Transverse colon (tissue), 4 donors: ENCODE results near the gene RCAN1. TPM values are rescaled to one million over a fixed set of nuclear protein-coding genes. Genes with fewer than 3 reads are reported as not detected.

Experiments used
- DNase-seq: peaks from one replicate; pipeline ENCODE4 v3.0.0-alpha.2; 2019
- H3K27ac ChIP-seq, 4 donors: fragments of 200-600 bp; sonication (generic); 2 replicates each; pipeline ENCODE4 v1.5.1; 2016 to 2018; ENCODE audit warnings: inconsistent platforms in 4 of 4
- H3K27me3 ChIP-seq: fragments of 200-600 bp; sonication (generic); 2 replicates; pipeline ENCODE4 v1.5.1; 2017; ENCODE audit warnings: inconsistent platforms
- H3K36me3 ChIP-seq, 4 donors: fragments of 200-600 bp; sonication (generic); 2 replicates each; pipeline ENCODE4 v1.5.1; 2017 to 2019; ENCODE audit warnings: inconsistent platforms in 4 of 4
- H3K4me1 ChIP-seq, 4 donors: fragments of 200-600 bp; sonication (generic); 2 replicates each; pipeline ENCODE4 v1.5.1; 2017 to 2020; ENCODE audit warnings: inconsistent platforms in 4 of 4
- H3K4me3 ChIP-seq, 4 donors: fragments of 200-600 bp; sonication (generic); 1 replicate in 1 of 4; 2 replicates in 3 of 4; pipeline versions ENCODE4 v1.5.1 to v1.6.1; 2017 to 2019; ENCODE audit warnings: inconsistent platforms in 4 of 4
- H3K9me3 ChIP-seq, 2 donors: fragments of 200-600 bp; sonication (generic); 2 replicates each; pipeline ENCODE4 v1.5.1; 2017 to 2019; ENCODE audit warnings: inconsistent platforms in 2 of 2
- EP300 ChIP-seq: sonication (generic); formaldehyde crosslinking; IDR thresholded peaks from one replicate; pipeline ENCODE4 v1.6.1; 2017; ENCODE audit warnings: antibody characterized with exemption, low read depth
- POLR2A ChIP-seq: fragments of 450-650 bp; IDR thresholded peaks from one replicate; pipeline ENCODE4 v1.6.1; 2016; ENCODE audit warnings: antibody characterized with exemption, mild to moderate bottlenecking, moderate library complexity
- POLR2AphosphoS5 ChIP-seq, 3 donors: sonication (generic); formaldehyde crosslinking; IDR thresholded peaks; one replicate each; pipeline ENCODE4 v1.6.1; 2016; ENCODE audit warnings: antibody characterized with exemption in 3 of 3
- WGBS, 2 donors: methylation state at CpG; one replicate each; pipeline ENCODE4 v1.1.5; 2018; ENCODE audit warnings: low coverage in 1 of 2; 5-methylcytosine and 5-hydroxymethylcytosine counted together
- in situ Hi-C, 4 donors: fragments of 200-750 bp; cut with MboI; loops; one replicate each; pipeline versions ENCODE4 v1.15.0 to v1.15.1; 2017; ENCODE audit warnings: low sequenced_read_pairs in 3 of 4, low pct_ligation_motif_present in 1 of 4, low pct_unique_long_range_greater_than_20kb in 1 of 4
- intact Hi-C: fragments of 100-400 bp; cut with DNase I; formaldehyde crosslinking; loops from one replicate; pipeline ENCODE4 v1.15.1; 2023; ENCODE audit warnings: low total_unique reads
- total RNA-seq, 4 donors: library from RNA; depleted of rRNA; stranded (reverse); fragments of >200 nt; gene quantifications; one replicate each; pipeline ENCODE4 v1.1.0, GENCODE V29; 2016
- TF ChIP-seq, protein P1 (sequence below), 5 experiments: fragments of 200-600 bp in 3 of 5; fragments of 450-650 bp in 2 of 5; sonication (generic) in 3 of 5; IDR thresholded peaks; 1 replicate in 2 of 5; 2 replicates in 3 of 5; pipeline ENCODE4 v1.5.1; 2016 to 2017; ENCODE audit warnings: antibody characterized with exemption in 5 of 5, inconsistent platforms in 3 of 5, mild to moderate bottlenecking in 2 of 5, moderate library complexity in 1 of 5

Gene RCAN1
- total RNA-seq, 4 donors from 2014 or later, result 39.5 to 68.8 (median 57.8) TPM

GRCh38 chr21:34513129-34513675 is 101.7 kb downstream of the RCAN1 start:
- Histone ChIP-seq H3K27me3 (no peaks in the 10 kb centered on the region), H3K4me3 (no peak overlapping the region), H3K36me3 (peaks cover 0 to 8% (median 2%) of the 10 kb centered on the region in 4 donors), H3K27ac (peak overlapping the region in 1 of 4 donors; percentile 18), H3K9me3 (no peaks in the 10 kb centered on the region), H3K4me1 (peaks cover 0 to 7% (median 4%) of the 10 kb centered on the region in 4 donors)
- in situ Hi-C loops (no loop called here), intact Hi-C loops (no loop called here)
- DNase-seq, result no peak
- TF ChIP-seq POLR2AphosphoS5 (IDR thresholded peaks at IDR 0.05) (no peak), EP300 (no peak)
- TF ChIP-seq, protein P1, sequence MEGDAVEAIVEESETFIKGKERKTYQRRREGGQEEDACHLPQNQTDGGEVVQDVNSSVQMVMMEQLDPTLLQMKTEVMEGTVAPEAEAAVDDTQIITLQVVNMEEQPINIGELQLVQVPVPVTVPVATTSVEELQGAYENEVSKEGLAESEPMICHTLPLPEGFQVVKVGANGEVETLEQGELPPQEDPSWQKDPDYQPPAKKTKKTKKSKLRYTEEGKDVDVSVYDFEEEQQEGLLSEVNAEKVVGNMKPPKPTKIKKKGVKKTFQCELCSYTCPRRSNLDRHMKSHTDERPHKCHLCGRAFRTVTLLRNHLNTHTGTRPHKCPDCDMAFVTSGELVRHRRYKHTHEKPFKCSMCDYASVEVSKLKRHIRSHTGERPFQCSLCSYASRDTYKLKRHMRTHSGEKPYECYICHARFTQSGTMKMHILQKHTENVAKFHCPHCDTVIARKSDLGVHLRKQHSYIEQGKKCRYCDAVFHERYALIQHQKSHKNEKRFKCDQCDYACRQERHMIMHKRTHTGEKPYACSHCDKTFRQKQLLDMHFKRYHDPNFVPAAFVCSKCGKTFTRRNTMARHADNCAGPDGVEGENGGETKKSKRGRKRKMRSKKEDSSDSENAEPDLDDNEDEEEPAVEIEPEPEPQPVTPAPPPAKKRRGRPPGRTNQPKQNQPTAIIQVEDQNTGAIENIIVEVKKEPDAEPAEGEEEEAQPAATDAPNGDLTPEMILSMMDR (IDR thresholded peaks at IDR 0.05), result no peak
- WGBS, 2 donors, result 85 to 88% methylated on average over 2 of the region's 2 CpGs

DNA sequence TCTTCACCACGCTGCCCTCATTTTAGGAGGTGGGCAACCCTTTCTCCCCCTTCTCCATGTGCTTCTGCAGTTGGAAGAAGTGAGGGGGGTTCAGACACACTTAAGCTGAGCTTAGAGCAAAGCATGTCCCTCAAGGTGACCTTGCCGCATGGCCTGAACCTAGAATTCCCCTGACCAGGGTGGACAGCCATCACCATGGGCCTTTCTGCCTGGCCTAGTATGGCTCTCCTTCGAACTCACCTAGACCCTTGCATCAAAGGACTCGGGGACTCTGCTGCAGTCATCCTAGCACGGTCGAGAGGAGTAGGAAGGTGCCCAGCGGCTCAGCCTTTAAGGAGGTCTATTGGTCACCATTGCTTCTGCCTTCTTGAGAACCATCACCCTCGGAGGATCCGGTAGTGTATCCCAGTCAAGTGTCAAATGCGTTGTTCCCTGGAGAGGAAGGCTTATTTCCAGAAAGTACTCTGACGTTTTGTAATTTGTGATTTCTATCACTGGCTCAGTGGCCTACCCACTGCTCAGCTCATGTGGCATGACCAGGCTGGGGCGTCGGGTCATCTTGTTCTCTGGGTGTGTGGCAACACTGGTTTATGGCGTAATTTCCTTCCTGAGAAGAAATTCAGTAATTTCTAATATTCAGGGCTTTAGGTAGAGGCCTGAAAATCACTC is 103.0 kb downstream of the RCAN1 start, which contains the start of gene KCNE1:
TSS of gene KCNE1 (minus strand) at position 424 of the 669 bp plus-strand sequence. CDS start 62,576 bp downstream, outside the sequence.
- no peaks in the 10 kb centered on the region for H3K27me3 ChIP-seq
- peaks cover 0 to 7% (median 4%) of the 10 kb centered on the region in 4 donors for H3K4me1 ChIP-seq
- in situ Hi-C loops, result no loop called here

DNA sequence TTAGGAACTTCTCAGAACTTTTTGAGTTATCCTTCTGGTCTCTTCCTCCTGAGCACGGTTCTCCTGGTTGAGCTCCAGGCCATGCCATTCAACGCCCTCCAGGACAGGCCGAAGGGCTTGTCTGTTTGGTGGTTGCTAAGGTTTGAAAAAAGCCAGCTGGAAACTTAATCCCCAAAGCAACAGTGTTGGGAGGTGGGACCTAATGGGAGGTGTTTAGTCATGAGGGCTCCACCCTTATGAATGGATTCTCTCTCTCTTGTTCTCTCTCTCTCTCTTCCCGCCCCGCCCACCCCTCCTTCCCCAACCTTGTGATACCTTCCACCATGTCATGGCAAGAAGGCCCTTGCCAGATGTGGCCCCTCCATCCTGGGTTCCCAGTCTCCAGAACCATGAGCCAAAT is 103.7 kb downstream of the RCAN1 start:
- Histone ChIP-seq H3K4me1 (peaks cover 0 to 7% (median 4%) of the 10 kb centered on the region in 4 donors), H3K9me3 (no peaks in the 10 kb centered on the region), H3K27me3 (no peaks in the 10 kb centered on the region), H3K36me3 (no peaks in the 10 kb centered on the region), H3K27ac (peak overlapping the region in 2 of 4 donors; percentile 26 to 34), H3K4me3 (no peak overlapping the region)
- WGBS, 2 donors, result 88 to 100% methylated on average over 1 to 5 of the region's 5 CpGs
- DNase-seq, result no peak
- TF ChIP-seq EP300 (no peak), POLR2AphosphoS5 (IDR thresholded peaks at IDR 0.05) (no peak), POLR2A (no peak)
- TF ChIP-seq, protein P1 (IDR thresholded peaks at IDR 0.05), result no peak
- in situ Hi-C loops (no loop called here), intact Hi-C loops (no loop called here)

More for the DNA sequence above, 103.0 kb downstream of the RCAN1 start, which contains the start of gene KCNE1:
- no peaks in the 10 kb centered on the region for H3K36me3 ChIP-seq
- H3K9me3 ChIP-seq, result no peaks in the 10 kb centered on the region
- no peak within 1 kb of the TSS for H3K4me3 ChIP-seq
- DNase-seq, result no peak
- TF ChIP-seq, protein P1 (IDR thresholded peaks at IDR 0.05), result no peak
- TF ChIP-seq POLR2A (peak; percentile 29), EP300 (no peak), POLR2AphosphoS5 (IDR thresholded peaks at IDR 0.05) (peak in 2 of 3 donors; percentile 11 to 18)
- peak within 1 kb of the TSS in 3 of 4 donors; percentile 26 to 53 (median 34) for H3K27ac ChIP-seq
- 66 to 88% methylated on average over 4 to 14 of the region's 14 CpGs for WGBS, 2 donors
- intact Hi-C loops, result no loop called here

DNA sequence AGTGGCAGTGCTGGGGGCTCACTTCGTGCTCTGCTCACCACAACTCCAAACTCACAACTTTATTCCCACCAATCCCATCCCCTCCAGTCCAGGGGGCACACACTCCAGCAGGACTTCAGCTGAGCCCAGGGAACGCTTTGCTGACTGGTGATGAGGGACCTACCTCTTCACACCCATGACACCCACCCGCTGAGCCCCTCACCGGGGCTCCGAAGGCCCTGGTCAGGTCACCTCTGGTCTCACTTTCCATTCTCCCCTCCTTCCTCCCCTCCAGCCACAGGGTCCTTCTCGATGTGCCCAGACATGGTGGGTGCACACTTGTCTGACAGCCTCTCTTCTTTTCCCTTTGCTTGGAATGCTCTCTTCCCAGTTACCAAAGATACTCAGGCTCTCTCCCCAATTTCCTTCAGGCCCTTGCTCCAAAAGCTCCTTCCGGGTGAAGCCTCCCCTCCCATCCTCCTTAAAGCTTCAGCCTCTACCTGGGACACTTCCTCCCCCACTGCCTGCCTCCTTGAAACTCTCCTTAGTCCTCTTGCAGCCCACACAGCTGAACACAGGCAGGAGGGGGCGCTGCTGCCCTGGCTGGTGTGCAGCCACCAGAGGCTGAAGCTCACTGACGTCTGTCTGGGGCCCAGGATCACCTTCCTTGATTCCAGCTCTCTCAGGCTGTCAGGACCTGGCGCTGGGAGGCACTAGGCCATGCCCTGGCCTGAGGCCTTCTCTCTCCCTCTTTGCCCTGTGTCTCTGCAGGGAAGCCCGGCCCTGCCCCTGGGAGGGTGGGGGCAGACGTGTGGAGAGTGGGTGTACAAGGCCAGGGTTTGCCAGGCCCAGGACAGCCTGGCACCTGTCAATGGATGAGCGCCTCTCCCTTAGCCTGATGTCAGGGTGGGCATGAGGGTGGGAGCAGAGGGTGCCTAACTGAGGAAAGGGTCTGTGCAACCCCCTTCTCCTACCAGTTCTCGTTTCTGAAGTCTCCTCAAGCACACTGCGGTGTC is 104.5 kb downstream of the RCAN1 start:
- in situ Hi-C loops, result no loop called here
- peak; percentile 88 for DNase-seq
- 70 to 78% methylated on average over 3 to 15 of the region's 15 CpGs for WGBS, 2 donors

More for the DNA sequence above, 104.5 kb downstream of the RCAN1 start:
- Histone ChIP-seq H3K27me3 (no peaks in the 10 kb centered on the region), H3K27ac (peak overlapping the region in 1 of 4 donors; percentile 34), H3K9me3 (no peaks in the 10 kb centered on the region), H3K36me3 (no peaks in the 10 kb centered on the region), H3K4me3 (no peak overlapping the region), H3K4me1 (peaks cover 0 to 7% (median 4%) of the 10 kb centered on the region in 4 donors)
- no peak for TF ChIP-seq POLR2A
- peak in 1 of 3 donors; percentile 8 for TF ChIP-seq POLR2AphosphoS5 (IDR thresholded peaks at IDR 0.05)
- TF ChIP-seq, protein P1 (IDR thresholded peaks at IDR 0.05), result peak; percentile 68 to 94 (median 78)
- no peak for TF ChIP-seq EP300
- intact Hi-C loops, result no loop called here
